Upper lobe of left lung (tissue), 4 donors: Measurements from ENCODE around the gene SLCO3A1.

Experiments used
- EP300 ChIP-seq, 4 donors: sonication (generic); formaldehyde crosslinking; IDR thresholded peaks; one replicate each; pipeline ENCODE4 v1.5.1; 2017; ENCODE audit warnings: antibody characterized with exemption in 4 of 4, control low read depth in 2 of 4
- POLR2A ChIP-seq, 4 donors: fragments of 450-650 bp; IDR thresholded peaks; one replicate each; pipeline ENCODE4 v1.5.1; 2016 to 2017; ENCODE audit warnings: antibody characterized with exemption in 4 of 4, mild to moderate bottlenecking in 2 of 4
- POLR2AphosphoS5 ChIP-seq, 2 donors: sonication (generic); formaldehyde crosslinking; IDR thresholded peaks; one replicate each; pipeline ENCODE4 v1.5.1; 2017; ENCODE audit warnings: antibody characterized with exemption in 2 of 2
- TF ChIP-seq, protein P1 (sequence below), 6 experiments: fragments of 450-650 bp in 4 of 6; fragments of 200-600 bp in 2 of 6; sonication (generic) in 2 of 6; IDR thresholded peaks; one replicate each; pipeline ENCODE4 v1.5.1; 2016 to 2019; ENCODE audit warnings: antibody characterized with exemption in 6 of 6

DNA sequence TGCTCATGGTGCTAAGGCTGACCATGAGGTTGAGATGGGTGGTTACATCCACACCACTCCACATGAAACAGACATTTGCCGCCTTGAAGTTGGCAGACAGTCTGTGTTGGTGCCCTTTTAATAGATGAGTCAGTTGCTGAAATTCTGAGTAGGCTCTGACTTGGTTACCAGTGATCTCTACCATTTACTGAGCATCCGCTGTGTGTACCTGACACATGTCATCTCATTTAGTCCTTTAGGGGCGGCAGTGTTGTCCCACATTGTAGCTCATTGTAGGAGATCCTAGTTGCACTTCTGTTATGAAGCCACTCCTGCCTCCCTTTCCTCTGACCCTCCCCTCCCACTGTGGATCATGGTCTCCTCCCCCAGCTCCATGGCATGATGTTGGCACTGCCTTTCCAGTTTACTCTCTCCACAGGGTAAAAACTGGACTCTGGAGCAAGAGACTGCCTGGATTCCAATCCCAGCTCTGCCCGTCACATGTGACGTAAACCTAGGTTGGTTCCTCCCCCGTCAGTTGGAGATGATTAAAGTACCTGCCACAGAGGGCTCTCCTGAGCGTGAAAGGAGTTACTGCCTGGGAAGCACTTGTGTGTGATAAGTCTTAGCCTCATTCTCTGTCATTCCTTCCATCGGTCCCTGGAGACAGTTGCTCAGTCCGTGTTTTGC lies 21.6 kb downstream of the SLCO3A1 start:
- TF ChIP-seq, protein P1, sequence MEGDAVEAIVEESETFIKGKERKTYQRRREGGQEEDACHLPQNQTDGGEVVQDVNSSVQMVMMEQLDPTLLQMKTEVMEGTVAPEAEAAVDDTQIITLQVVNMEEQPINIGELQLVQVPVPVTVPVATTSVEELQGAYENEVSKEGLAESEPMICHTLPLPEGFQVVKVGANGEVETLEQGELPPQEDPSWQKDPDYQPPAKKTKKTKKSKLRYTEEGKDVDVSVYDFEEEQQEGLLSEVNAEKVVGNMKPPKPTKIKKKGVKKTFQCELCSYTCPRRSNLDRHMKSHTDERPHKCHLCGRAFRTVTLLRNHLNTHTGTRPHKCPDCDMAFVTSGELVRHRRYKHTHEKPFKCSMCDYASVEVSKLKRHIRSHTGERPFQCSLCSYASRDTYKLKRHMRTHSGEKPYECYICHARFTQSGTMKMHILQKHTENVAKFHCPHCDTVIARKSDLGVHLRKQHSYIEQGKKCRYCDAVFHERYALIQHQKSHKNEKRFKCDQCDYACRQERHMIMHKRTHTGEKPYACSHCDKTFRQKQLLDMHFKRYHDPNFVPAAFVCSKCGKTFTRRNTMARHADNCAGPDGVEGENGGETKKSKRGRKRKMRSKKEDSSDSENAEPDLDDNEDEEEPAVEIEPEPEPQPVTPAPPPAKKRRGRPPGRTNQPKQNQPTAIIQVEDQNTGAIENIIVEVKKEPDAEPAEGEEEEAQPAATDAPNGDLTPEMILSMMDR (IDR thresholded peaks at IDR 0.05): no peak
- TF ChIP-seq POLR2AphosphoS5 (IDR thresholded peaks at IDR 0.05) (peak; percentile 60 to 61), POLR2A (IDR thresholded peaks at IDR 0.05) (no peak), EP300 (IDR thresholded peaks at IDR 0.05) (peak in 1 of 4 donors; percentile 57)
